Sigmoid colon (tissue), 7 donors: ENCODE results near the gene KIAA0586. TPM values are rescaled to one million over a fixed set of nuclear protein-coding genes. Genes with fewer than 3 reads are reported as not detected.

Experiments used
- DNase-seq: peaks from one replicate; pipeline ENCODE4 v3.0.0-alpha.2; 2019
- H3K27ac ChIP-seq, 4 donors: fragments of 200-600 bp; sonication (generic); one replicate each; pipeline ENCODE4 v1.5.1; 2016 to 2019; ENCODE audit warnings: mild to moderate bottlenecking in 1 of 4
- H3K27me3 ChIP-seq, 3 donors: fragments of 200-600 bp; sonication (generic); one replicate each; pipeline ENCODE4 v1.5.1; 2019; ENCODE audit warnings: mild to moderate bottlenecking in 1 of 3
- H3K36me3 ChIP-seq, 4 donors: fragments of 200-600 bp; sonication (generic); one replicate each; pipeline ENCODE4 v1.5.1; 2016 to 2019
- H3K4me1 ChIP-seq, 4 donors: fragments of 200-600 bp; sonication (generic); one replicate each; pipeline ENCODE4 v1.5.1; 2017 to 2019
- H3K4me3 ChIP-seq, 4 donors: fragments of 200-600 bp; sonication (generic); one replicate each; pipeline ENCODE4 v1.5.1; 2017 to 2019; ENCODE audit warnings: mild to moderate bottlenecking in 2 of 4, moderate library complexity in 1 of 4
- H3K9me3 ChIP-seq, 4 donors: fragments of 200-600 bp in 3 of 4; sonication (generic) in 3 of 4; one replicate each; pipeline versions ENCODE4 v1.5.1 to v1.6.1; 2013 to 2019
- EP300 ChIP-seq, 4 donors: sonication (generic); formaldehyde crosslinking; IDR thresholded peaks; one replicate each; pipeline ENCODE4 v1.6.1; 2017; ENCODE audit warnings: antibody characterized with exemption in 4 of 4
- POLR2A ChIP-seq, 2 donors: fragments of 450-650 bp; IDR thresholded peaks; one replicate each; pipeline ENCODE4 v1.6.1; 2016; ENCODE audit warnings: antibody characterized with exemption in 2 of 2, mild to moderate bottlenecking in 2 of 2, moderate library complexity in 2 of 2
- POLR2AphosphoS5 ChIP-seq, 4 donors: sonication (generic); formaldehyde crosslinking; IDR thresholded peaks; one replicate each; pipeline ENCODE4 v1.6.1; 2017; ENCODE audit warnings: antibody characterized with exemption in 4 of 4
- whole genome bisulfite sequencing, 2 donors: extraction: QIAGEN DNeasy Blood & Tissue Kit; methylation state at CpG; one replicate each; pipeline ENCODE4 v1.1.7; 2013; 5-methylcytosine and 5-hydroxymethylcytosine counted together
- intact Hi-C: fragments of 100-400 bp; cut with DNase I; formaldehyde crosslinking; loops from one replicate; pipeline ENCODE4 v1.15.1; 2023
- polyA plus RNA-seq, 3 donors: library from polyadenylated mRNA; stranded (reverse); fragments of 200-250 nt; gene quantifications; one replicate each; pipeline ENCODE4 v1.2.3, GENCODE V29; 2013
- total RNA-seq, 4 donors: library from RNA; depleted of rRNA; stranded (reverse); fragments of >200 nt; gene quantifications; one replicate each; pipeline ENCODE4 v1.1.0, GENCODE V29; 2016
- TF ChIP-seq, protein P1 (sequence below), 4 experiments: fragments of 450-650 bp in 3 of 4; fragments of 200-600 bp in 1 of 4; IDR thresholded peaks; one replicate each; pipeline ENCODE4 v1.5.1; 2016 to 2019; ENCODE audit warnings: antibody characterized with exemption in 4 of 4, mild to moderate bottlenecking in 3 of 4, moderate library complexity in 2 of 4
- donor health status: healthy with polysubstance abuse.
- donor health status: Bipolar disorder and iron deficiency.
- donor health status: healthy.

The KIAA0586 gene
- total and polyA plus RNA-seq, 7 donors = 2.5 to 20.2 (median 12.8) TPM

DNA sequence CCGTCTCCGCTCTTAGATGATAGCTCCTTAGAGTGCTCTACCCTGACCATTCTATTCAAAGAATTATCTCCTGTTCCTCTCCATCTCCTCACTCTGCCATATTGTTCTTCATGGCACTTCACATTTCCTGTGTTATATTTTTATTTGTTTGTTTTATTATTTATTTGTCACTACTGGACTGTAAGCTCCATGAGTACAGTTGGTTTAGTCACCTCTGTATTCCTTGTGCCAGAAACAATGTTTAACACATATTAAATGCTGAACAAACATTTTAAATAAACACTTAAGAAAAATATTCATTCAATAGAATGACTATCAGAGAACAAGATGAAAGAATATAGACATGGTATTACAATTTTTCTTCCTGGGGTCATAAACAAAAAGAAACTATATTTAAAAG is 35.6 kb downstream of the KIAA0586 start:
- intact Hi-C loops = no loop called here
- Histone ChIP-seq H3K4me3 (no peak overlapping the region), H3K27ac (no peak overlapping the region), H3K27me3 (no peaks in the 10 kb centered on the region), H3K9me3 (no peaks in the 10 kb centered on the region), H3K4me1 (no peaks in the 10 kb centered on the region), H3K36me3 (peaks cover 0 to 84% (median 8%) of the 10 kb centered on the region in 4 donors)
- no peak for DNase-seq
- TF ChIP-seq POLR2A (IDR thresholded peaks at IDR 0.05) = no peak
- TF ChIP-seq POLR2AphosphoS5 (IDR thresholded peaks at IDR 0.05) = no peak
- TF ChIP-seq EP300 (IDR thresholded peaks at IDR 0.05) = no peak
- 97 to 98% methylated on average over 2 of the region's 2 CpGs for WGBS, 2 donors

DNA sequence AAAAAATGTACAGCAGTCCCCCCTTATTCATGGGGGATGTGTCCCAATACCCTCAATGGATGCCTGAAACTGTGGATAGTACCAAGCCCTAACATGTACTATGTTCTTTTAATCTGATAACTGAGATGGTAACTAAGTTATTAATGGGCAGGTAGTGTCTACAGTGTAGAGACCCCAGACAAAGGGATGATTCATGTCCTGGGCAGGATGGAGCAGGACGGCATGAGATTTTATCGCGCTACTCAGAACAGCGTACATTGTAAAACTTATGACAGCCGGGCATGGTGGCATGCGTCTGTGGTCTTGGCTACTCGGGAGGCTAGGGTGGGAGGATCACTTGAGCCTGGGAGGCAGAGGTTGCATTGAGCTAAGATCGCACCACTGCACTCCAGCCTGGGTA is 37.1 kb downstream of the KIAA0586 start:
- Histone ChIP-seq H3K36me3 (peaks cover 0 to 84% (median 14%) of the 10 kb centered on the region in 4 donors), H3K27me3 (no peaks in the 10 kb centered on the region), H3K4me1 (no peaks in the 10 kb centered on the region), H3K9me3 (no peaks in the 10 kb centered on the region), H3K4me3 (no peak overlapping the region), H3K27ac (no peak overlapping the region)
- no peak for TF ChIP-seq POLR2A (IDR thresholded peaks at IDR 0.05)
- TF ChIP-seq, protein P1, sequence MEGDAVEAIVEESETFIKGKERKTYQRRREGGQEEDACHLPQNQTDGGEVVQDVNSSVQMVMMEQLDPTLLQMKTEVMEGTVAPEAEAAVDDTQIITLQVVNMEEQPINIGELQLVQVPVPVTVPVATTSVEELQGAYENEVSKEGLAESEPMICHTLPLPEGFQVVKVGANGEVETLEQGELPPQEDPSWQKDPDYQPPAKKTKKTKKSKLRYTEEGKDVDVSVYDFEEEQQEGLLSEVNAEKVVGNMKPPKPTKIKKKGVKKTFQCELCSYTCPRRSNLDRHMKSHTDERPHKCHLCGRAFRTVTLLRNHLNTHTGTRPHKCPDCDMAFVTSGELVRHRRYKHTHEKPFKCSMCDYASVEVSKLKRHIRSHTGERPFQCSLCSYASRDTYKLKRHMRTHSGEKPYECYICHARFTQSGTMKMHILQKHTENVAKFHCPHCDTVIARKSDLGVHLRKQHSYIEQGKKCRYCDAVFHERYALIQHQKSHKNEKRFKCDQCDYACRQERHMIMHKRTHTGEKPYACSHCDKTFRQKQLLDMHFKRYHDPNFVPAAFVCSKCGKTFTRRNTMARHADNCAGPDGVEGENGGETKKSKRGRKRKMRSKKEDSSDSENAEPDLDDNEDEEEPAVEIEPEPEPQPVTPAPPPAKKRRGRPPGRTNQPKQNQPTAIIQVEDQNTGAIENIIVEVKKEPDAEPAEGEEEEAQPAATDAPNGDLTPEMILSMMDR (IDR thresholded peaks at IDR 0.05) = no peak
- intact Hi-C loops = no loop called here
- 96 to 97% methylated on average over 8 of the region's 8 CpGs for WGBS, 2 donors
- DNase-seq = no peak

DNA sequence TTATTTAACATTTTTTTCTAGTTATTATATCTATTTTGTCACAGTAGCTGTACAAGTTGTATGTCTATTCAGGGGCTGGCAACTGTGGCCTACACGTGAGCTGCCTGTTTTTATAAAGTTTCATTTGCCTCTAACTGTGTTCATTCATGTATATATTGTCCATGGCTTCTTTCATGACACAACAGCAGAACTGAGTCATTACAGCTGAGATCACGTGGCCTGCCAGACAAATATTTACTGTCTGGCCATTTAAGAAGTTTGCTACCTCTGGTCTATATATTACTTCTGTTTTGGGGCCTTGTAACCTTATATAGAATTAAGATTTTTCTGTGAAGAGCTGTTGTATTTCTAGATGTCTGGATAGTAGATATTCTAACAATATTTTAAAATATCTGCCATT is 37.9 kb downstream of the KIAA0586 start:
- WGBS, 2 donors = 62 to 78% methylated on average over 2 of the region's 2 CpGs
- no peak for TF ChIP-seq EP300 (IDR thresholded peaks at IDR 0.05)
- no peak for TF ChIP-seq POLR2A (IDR thresholded peaks at IDR 0.05)
- intact Hi-C loops = no loop called here
- H3K27ac ChIP-seq = no peak overlapping the region
- DNase-seq = no peak
- no peaks in the 10 kb centered on the region for H3K9me3 ChIP-seq
- no peaks in the 10 kb centered on the region for H3K4me1 ChIP-seq
- no peaks in the 10 kb centered on the region for H3K27me3 ChIP-seq
- H3K4me3 ChIP-seq = no peak overlapping the region
- H3K36me3 ChIP-seq = peaks cover 0 to 89% (median 14%) of the 10 kb centered on the region in 4 donors

DNA sequence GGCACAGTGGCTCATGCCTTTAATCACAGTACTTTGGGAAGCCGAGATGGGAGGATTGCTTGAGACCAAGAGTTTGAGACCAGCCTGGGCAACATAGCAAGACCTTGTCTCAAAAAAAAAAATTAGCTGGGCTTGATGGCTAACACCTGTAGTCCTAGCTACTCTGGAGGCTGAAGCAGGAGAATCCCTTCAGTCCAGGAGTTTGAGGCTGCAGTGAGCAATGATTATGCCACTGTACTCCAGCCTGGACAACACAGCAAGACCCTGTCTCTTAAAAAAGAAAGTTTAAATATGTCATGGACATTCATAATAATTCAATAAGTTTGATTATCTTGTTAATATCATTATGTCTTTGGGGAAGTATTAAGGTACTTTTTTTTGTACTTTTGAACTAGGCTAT is 38.9 kb downstream of the KIAA0586 start:
- Histone ChIP-seq H3K9me3 (no peaks in the 10 kb centered on the region), H3K27ac (no peak overlapping the region), H3K4me1 (no peaks in the 10 kb centered on the region), H3K27me3 (no peaks in the 10 kb centered on the region), H3K36me3 (peaks cover 0 to 91% (median 14%) of the 10 kb centered on the region in 4 donors), H3K4me3 (no peak overlapping the region)
- WGBS, 2 donors = 95 to 96% methylated on average over 1 of the region's 1 CpG
- DNase-seq = no peak
- TF ChIP-seq POLR2A (IDR thresholded peaks at IDR 0.05) (no peak), EP300 (IDR thresholded peaks at IDR 0.05) (no peak), POLR2AphosphoS5 (IDR thresholded peaks at IDR 0.05) (no peak)
- TF ChIP-seq, protein P1 (IDR thresholded peaks at IDR 0.05) = no peak
- intact Hi-C loops = no loop called here

DNA sequence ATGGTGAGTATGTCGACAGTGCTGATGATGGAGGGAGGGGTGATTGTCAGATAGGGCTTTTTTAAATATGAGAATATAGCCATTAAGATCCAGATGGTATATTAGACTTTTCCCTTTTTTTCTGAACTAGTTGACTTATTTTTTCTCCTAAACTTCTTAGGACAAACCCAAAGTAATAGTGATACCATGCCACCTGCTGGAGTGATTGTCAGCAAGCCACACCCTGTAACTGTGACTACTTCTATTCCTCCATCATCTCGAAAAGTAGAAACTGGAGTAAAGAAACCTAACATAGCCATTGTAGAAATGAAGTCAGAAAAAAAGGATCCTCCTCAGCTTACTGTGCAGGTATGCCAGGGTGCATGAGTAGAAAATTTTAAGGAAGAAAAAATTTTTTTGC is 40.1 kb downstream of the KIAA0586 start:
- H3K4me3 ChIP-seq = no peak overlapping the region
- 96% methylated on average over 2 of the region's 2 CpGs for WGBS, 2 donors
- intact Hi-C loops = no loop called here
- peaks cover 0 to 90% (median 12%) of the 10 kb centered on the region in 4 donors for H3K36me3 ChIP-seq
- no peaks in the 10 kb centered on the region for H3K4me1 ChIP-seq
- no peaks in the 10 kb centered on the region for H3K9me3 ChIP-seq
- TF ChIP-seq POLR2AphosphoS5 (IDR thresholded peaks at IDR 0.05) (no peak), EP300 (IDR thresholded peaks at IDR 0.05) (no peak), POLR2A (IDR thresholded peaks at IDR 0.05) (no peak)
- TF ChIP-seq, protein P1 (IDR thresholded peaks at IDR 0.05) = no peak
- H3K27ac ChIP-seq = no peak overlapping the region
- no peak for DNase-seq
- H3K27me3 ChIP-seq = no peaks in the 10 kb centered on the region

DNA sequence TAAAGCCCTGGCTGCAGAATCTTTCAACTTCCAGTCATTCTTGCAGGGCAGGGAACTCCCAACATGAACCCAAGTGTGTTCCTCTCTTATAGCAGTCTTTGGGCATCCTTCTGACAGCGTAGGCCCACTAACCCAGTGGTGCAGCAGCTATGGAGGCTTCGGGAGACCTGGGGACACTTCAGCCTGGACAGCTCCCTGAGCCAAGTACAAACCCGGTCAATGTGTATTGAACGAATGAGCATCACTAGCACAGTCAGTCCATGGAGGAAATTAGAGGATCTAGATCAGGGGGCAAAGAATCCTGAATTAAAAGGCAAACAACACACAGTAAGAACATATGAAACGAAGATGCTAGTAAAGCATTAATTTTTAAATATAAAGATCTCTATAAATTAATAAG is 41.8 kb downstream of the KIAA0586 start:
- no peak overlapping the region for H3K4me3 ChIP-seq
- H3K27me3 ChIP-seq = no peaks in the 10 kb centered on the region
- intact Hi-C loops = no loop called here
- TF ChIP-seq POLR2A (IDR thresholded peaks at IDR 0.05) (no peak), EP300 (IDR thresholded peaks at IDR 0.05) (no peak), POLR2AphosphoS5 (IDR thresholded peaks at IDR 0.05) (no peak)
- TF ChIP-seq, protein P1 (IDR thresholded peaks at IDR 0.05) = no peak
- 95 to 96% methylated on average over 5 of the region's 5 CpGs for WGBS, 2 donors
- no peak overlapping the region for H3K27ac ChIP-seq
- peaks cover 0 to 79% (median 7%) of the 10 kb centered on the region in 4 donors for H3K36me3 ChIP-seq
- no peaks in the 10 kb centered on the region for H3K9me3 ChIP-seq
- DNase-seq = no peak
- H3K4me1 ChIP-seq = no peaks in the 10 kb centered on the region
